Measurements from ENCODE around the gene MAJIN. TPM values are rescaled to one million over a fixed set of nuclear protein-coding genes. Genes with fewer than 3 reads are reported as not detected.

MAJIN gene
- total and polyA plus RNA-seq, 5 donors = not detected

DNA sequence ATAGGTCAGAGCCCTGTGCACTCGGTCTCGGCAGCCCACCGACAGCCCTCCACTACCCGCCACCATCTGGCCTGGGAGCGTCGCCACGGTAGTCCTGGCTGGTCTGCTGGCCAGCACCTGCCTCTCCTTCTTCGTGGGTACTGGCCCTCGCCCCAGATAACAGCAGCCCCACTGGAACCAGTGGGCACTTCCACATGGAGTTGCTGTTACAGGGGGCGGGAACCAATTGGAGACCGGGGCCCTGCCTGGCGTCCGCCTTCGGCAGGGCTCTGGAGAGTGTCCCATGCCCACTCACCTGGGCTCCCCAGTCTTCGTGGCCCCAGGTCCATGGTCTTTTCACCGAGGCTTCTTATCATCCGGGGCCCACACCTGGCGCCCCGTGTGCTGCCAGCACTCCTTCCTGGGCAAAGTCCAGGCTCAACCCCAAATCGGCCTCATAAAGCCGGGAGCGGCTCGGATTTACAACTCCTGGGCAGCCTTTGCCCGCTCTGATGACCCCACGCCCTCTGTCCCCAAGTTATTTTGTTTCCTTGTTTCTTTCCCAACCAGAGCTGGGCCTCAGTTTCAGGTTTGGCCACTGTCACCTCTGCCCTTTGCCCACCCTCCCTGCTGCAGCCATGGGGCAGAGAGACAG, 80.6 kb downstream of the MAJIN start:
- Histone ChIP-seq H3K27ac (ENCODE audit: low read length) (no peak overlapping the region), H3K27me3 (ENCODE audit: control insufficient read depth, insufficient read depth) (no peaks in the 10 kb centered on the region), H3K4me1 (ENCODE audit: control insufficient read depth, insufficient read depth, low read length) (no peaks in the 10 kb centered on the region), H3K9me3 (ENCODE audit: control insufficient read depth, low read length) (no peaks in the 10 kb centered on the region), H3K4me3 (ENCODE audit: low read length) (no peak overlapping the region)
- DNase-seq (no peak), ATAC-seq (no peak)
- intact Hi-C loops (cut with DNase I) = loop anchor here in 2 of 4 donors (5.0 kb wide), 1 partner anchor 44 kb away; no protein-coding TSS in a partner anchor
- 90% methylated on average over 25 of the region's 25 CpGs for WGBS

GRCh38 chr11:64890522-64890939, 81.4 kb downstream of the MAJIN start:
- DNase-seq (no peak), ATAC-seq (no peak)
- 90% methylated on average over 7 of the region's 7 CpGs for WGBS
- Histone ChIP-seq H3K27me3 (ENCODE audit: control insufficient read depth, insufficient read depth) (no peaks in the 10 kb centered on the region), H3K9me3 (ENCODE audit: control insufficient read depth, low read length) (no peaks in the 10 kb centered on the region), H3K4me1 (ENCODE audit: control insufficient read depth, insufficient read depth, low read length) (no peaks in the 10 kb centered on the region), H3K4me3 (ENCODE audit: low read length) (no peak overlapping the region), H3K27ac (ENCODE audit: low read length) (no peak overlapping the region)
- intact Hi-C loops (cut with DNase I) = loop anchor here in 2 of 4 donors (5.0 kb wide), 1 partner anchor 43 kb away; no protein-coding TSS in a partner anchor

DNA sequence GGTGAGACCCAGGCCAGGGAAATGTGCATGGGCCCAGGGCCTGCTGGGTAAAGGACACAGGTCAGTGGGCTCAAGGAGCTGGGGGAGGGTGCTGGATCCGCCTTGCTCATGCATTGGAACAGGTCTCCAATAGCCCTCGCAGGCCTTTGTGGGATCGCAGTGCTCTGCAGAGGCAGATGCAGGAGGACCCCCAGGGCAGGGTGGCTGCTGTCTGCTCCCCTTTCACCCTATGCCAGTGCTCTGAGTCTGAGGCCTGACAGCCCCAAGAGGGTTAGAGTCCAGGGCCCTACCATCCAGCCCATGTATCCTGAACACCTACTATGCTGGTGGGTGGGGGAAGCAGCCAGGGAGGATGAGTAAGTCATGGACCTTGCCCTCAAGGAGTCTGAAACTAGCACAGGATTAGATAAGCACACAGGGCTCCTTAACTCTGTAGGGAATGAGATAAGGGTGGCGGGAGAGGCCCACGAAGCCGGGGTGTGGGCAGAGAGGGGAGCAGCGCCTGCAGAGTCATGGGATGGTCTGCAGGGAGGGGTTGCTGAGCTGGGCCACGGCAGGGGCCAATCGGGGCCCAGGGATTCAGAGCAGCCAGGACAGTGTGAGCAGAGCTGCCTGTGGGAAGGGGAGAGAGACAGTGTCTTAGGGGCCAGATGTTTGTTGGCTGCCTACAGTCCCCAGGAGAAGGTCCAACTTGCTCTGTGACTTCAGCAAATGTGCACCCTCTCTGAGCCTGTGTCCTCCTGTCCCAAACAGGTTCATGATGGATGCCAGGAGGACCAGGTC, 83.0 kb downstream of the MAJIN start:
- Histone ChIP-seq H3K9me3 (ENCODE audit: control insufficient read depth, low read length) (no peaks in the 10 kb centered on the region), H3K4me1 (ENCODE audit: control insufficient read depth, insufficient read depth, low read length) (no peaks in the 10 kb centered on the region), H3K27ac (ENCODE audit: low read length) (no peak overlapping the region), H3K4me3 (ENCODE audit: low read length) (no peak overlapping the region), H3K27me3 (ENCODE audit: control insufficient read depth, insufficient read depth) (no peaks in the 10 kb centered on the region)
- intact Hi-C loops (cut with DNase I) = no loop called here
- DNase-seq = no peak
- ATAC-seq = no peak
- 50% methylated on average over 9 of the region's 9 CpGs for WGBS

DNA sequence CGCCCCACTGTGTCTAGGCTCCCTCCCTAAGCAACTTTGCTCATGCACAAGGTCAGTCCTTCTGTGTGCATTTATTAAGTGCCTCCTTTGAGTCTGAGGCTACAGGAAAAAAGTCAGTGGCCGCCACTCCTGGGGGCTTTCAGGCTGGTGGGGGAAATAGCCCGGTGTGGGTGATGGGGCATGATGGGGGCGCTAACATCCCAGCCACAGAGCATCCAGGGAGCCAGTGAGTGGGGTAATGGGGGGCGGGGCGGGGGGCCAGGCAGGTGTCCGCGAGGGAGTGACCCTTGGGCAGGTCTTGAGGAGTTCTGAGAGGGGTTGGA, 83.5 kb downstream of the MAJIN start:
- intact Hi-C loops (cut with DNase I) = no loop called here
- 69% methylated on average over 8 of the region's 8 CpGs for WGBS
- DNase-seq (peak in 1 of 3 donors; percentile 50), ATAC-seq (no peak)
- Histone ChIP-seq H3K27ac (ENCODE audit: low read length) (no peak overlapping the region), H3K27me3 (ENCODE audit: control insufficient read depth, insufficient read depth) (no peaks in the 10 kb centered on the region), H3K4me3 (ENCODE audit: low read length) (no peak overlapping the region), H3K4me1 (ENCODE audit: control insufficient read depth, insufficient read depth, low read length) (no peaks in the 10 kb centered on the region), H3K9me3 (ENCODE audit: control insufficient read depth, low read length) (no peaks in the 10 kb centered on the region)

Small RNA genes within 50 kb of the gene (microRNA-seq; reads per million reads assigned to microRNA genes)
- gene MIR6749 (0 to 0.42 reads per million in 2 donors), gene MIR6750 (0.42 to 0.54 reads per million in 2 donors), gene MIR6879 (0.42 to 0.54 reads per million in 2 donors)

Other genes starting within 250 kb of the MAJIN start
- gene NRXN2, start 248.9 kb downstream of the MAJIN start, total RNA-seq = 1 to 10 TPM; 2.1 to 5.7 (median 2.9) TPM
- 2.2 TPM for gene NRXN2, start 248.9 kb downstream of the MAJIN start, polyA plus RNA-seq
- gene RASGRP2, start 228.0 kb downstream of the MAJIN start, total RNA-seq = 10 to 100 TPM; 25.5 to 37.3 (median 33.6) TPM
- gene RASGRP2, start 228.0 kb downstream of the MAJIN start, polyA plus RNA-seq = 69.6 TPM
- gene PYGM, start 212.1 kb downstream of the MAJIN start, total RNA-seq = 10 to 100 TPM; 38.5 to 71.5 (median 57.9) TPM
- 50.2 TPM for gene PYGM, start 212.1 kb downstream of the MAJIN start, polyA plus RNA-seq
- 100 to 1,000 TPM; 188 to 203 (median 197) TPM for gene SF1, start 193.6 kb downstream of the MAJIN start, total RNA-seq
- 72.8 TPM for gene SF1, start 193.6 kb downstream of the MAJIN start, polyA plus RNA-seq
- 10 to 100 TPM in 3 of 4 donors, 1 to 10 TPM in 1; 8.7 to 11.7 (median 11.0) TPM for gene MAP4K2, start 168.9 kb downstream of the MAJIN start, total RNA-seq
- 11.0 TPM for gene MAP4K2, start 168.9 kb downstream of the MAJIN start, polyA plus RNA-seq
- 10 to 100 TPM in 2 of 4 donors, 1 to 10 TPM in 2; 9.6 to 11.7 (median 10.1) TPM for gene MEN1, start 161.6 kb downstream of the MAJIN start, total RNA-seq
- 10.1 TPM for gene MEN1, start 161.6 kb downstream of the MAJIN start, polyA plus RNA-seq
- 1 to 10 TPM in 1 of 4 donors, under 1 TPM in 3; 0.39 to 2.3 (median 0.78) TPM for gene CDC42BPG, start 127.5 kb downstream of the MAJIN start, total RNA-seq
- 0.36 TPM for gene CDC42BPG, start 127.5 kb downstream of the MAJIN start, polyA plus RNA-seq
- gene EHD1, start 93.5 kb downstream of the MAJIN start, total RNA-seq = 10 to 100 TPM; 23.4 to 35.3 (median 31.4) TPM
- gene EHD1, start 93.5 kb downstream of the MAJIN start, polyA plus RNA-seq = 20.8 TPM
- gene ATG2A, start 54.9 kb downstream of the MAJIN start, total RNA-seq = 10 to 100 TPM; 13.3 to 17.9 (median 15.3) TPM
- 13.6 TPM for gene ATG2A, start 54.9 kb downstream of the MAJIN start, polyA plus RNA-seq
- 10 to 100 TPM; 21.7 to 28.0 (median 24.6) TPM for gene PPP2R5B, start 47.4 kb downstream of the MAJIN start, total RNA-seq
- gene PPP2R5B, start 47.4 kb downstream of the MAJIN start, polyA plus RNA-seq = 28.9 TPM
- gene GPHA2, start 36.2 kb downstream of the MAJIN start, total RNA-seq = not detected
- gene GPHA2, start 36.2 kb downstream of the MAJIN start, polyA plus RNA-seq = not detected
- gene BATF2, start 24.9 kb upstream of the MAJIN start, total RNA-seq = 1 to 10 TPM; 1.4 to 3.5 (median 1.7) TPM
- gene BATF2, start 24.9 kb upstream of the MAJIN start, polyA plus RNA-seq = 1.3 TPM
- 100 to 1,000 TPM; 117 to 144 (median 130) TPM for gene ARL2, start 42.1 kb upstream of the MAJIN start, total RNA-seq
- gene ARL2, start 42.1 kb upstream of the MAJIN start, polyA plus RNA-seq = 179 TPM
- 10 to 100 TPM; 14.3 to 25.2 (median 19.9) TPM for gene SNX15, start 55.3 kb upstream of the MAJIN start, total RNA-seq
- gene SNX15, start 55.3 kb upstream of the MAJIN start, polyA plus RNA-seq = 16.7 TPM
- 1 to 10 TPM; 4.2 to 7.7 (median 6.4) TPM for gene SAC3D1, start 69.1 kb upstream of the MAJIN start, total RNA-seq
- gene SAC3D1, start 69.1 kb upstream of the MAJIN start, polyA plus RNA-seq = 6.4 TPM
- 1 to 10 TPM; 8.1 to 9.8 (median 8.8) TPM for gene NAALADL1, start 86.4 kb upstream of the MAJIN start, total RNA-seq
- gene NAALADL1, start 86.4 kb upstream of the MAJIN start, polyA plus RNA-seq = 7.1 TPM
- 1 to 10 TPM in 2 of 4 donors, under 1 TPM in 2; 0.22 to 1.6 (median 1.3) TPM for gene CDCA5, start 111.9 kb upstream of the MAJIN start, total RNA-seq
- 0.50 TPM for gene CDCA5, start 111.9 kb upstream of the MAJIN start, polyA plus RNA-seq
- 10 to 100 TPM; 25.6 to 27.3 (median 26.3) TPM for gene ZFPL1, start 112.1 kb upstream of the MAJIN start, total RNA-seq
- gene ZFPL1, start 112.1 kb upstream of the MAJIN start, polyA plus RNA-seq = 32.6 TPM
- 10 to 100 TPM; 68.0 to 80.9 (median 79.1) TPM for gene VPS51, start 124.1 kb upstream of the MAJIN start, total RNA-seq
- gene VPS51, start 124.1 kb upstream of the MAJIN start, polyA plus RNA-seq = 67.1 TPM
- gene TM7SF2, start 139.8 kb upstream of the MAJIN start, total RNA-seq = 10 to 100 TPM; 45.7 to 91.5 (median 52.3) TPM
- gene TM7SF2, start 139.8 kb upstream of the MAJIN start, polyA plus RNA-seq = 63.5 TPM
- gene ZNHIT2, start 145.6 kb upstream of the MAJIN start, total RNA-seq = 1 to 10 TPM; 6.4 to 9.2 (median 7.8) TPM
- 11.6 TPM for gene ZNHIT2, start 145.6 kb upstream of the MAJIN start, polyA plus RNA-seq
- 100 to 1,000 TPM; 658 to 797 (median 721) TPM for gene FAU, start 150.0 kb upstream of the MAJIN start, total RNA-seq
- gene FAU, start 150.0 kb upstream of the MAJIN start, polyA plus RNA-seq = 686 TPM
- gene MRPL49, start 150.2 kb upstream of the MAJIN start, total RNA-seq = 10 to 100 TPM; 31.1 to 37.7 (median 34.1) TPM
- gene MRPL49, start 150.2 kb upstream of the MAJIN start, polyA plus RNA-seq = 24.8 TPM
- gene SYVN1, start 162.4 kb upstream of the MAJIN start, total RNA-seq = 10 to 100 TPM; 28.5 to 40.7 (median 32.8) TPM
- 17.4 TPM for gene SYVN1, start 162.4 kb upstream of the MAJIN start, polyA plus RNA-seq
- gene SPDYC, start 198.1 kb upstream of the MAJIN start, total RNA-seq = not detected
- not detected for gene SPDYC, start 198.1 kb upstream of the MAJIN start, polyA plus RNA-seq
- 100 to 1,000 TPM in 2 of 4 donors, 10 to 100 TPM in 2; 95.7 to 102 (median 98.8) TPM for gene CAPN1, start 209.8 kb upstream of the MAJIN start, total RNA-seq
- gene CAPN1, start 209.8 kb upstream of the MAJIN start, polyA plus RNA-seq = 74.4 TPM

Measured in right cardiac atrium (tissue), 5 donors.